OCI-LY7 (cell line): ENCODE data around the gene MYO18A. TPM values are rescaled to one million over a fixed set of nuclear protein-coding genes. Genes with fewer than 3 reads are reported as not detected.

ENCODE experiments used
- BruUV-seq: library from RNA; stranded (reverse); fragments of 400-500 nt; replicated peaks from 2 replicates; lab custom pipeline; 2021; lab: Mats Ljungman, UMichigan
- CTCF ChIA-PET: fragments of 300-600 bp; sonication (Branson Sonifier 250); formaldehyde crosslinking; loops from one replicate; lab custom pipeline; 2022; ENCODE audit warnings: antibody characterized with exemption; ENCODE audit not compliant: unreplicated experiment; lab: Charles Lee
- POLR2A ChIA-PET: fragments of 300-600 bp; sonication (Branson Sonifier 250); formaldehyde crosslinking; loops from one replicate; lab custom pipeline; 2022; ENCODE audit warnings: antibody characterized with exemption; lab: Charles Lee
- DNase-seq: peaks from one replicate; pipeline ENCODE4 v3.0.0-alpha.2; 2015; ENCODE audit warnings: low spot score
- H2AFZ ChIP-seq: fragments of 200-600 bp; sonication (generic), shearing (Covaris generic); 2 replicates; pipeline ENCODE4 v1.6.1; 2014; ENCODE audit warnings: mild to moderate bottlenecking, antibody characterized with exemption, low read length, moderate library complexity
- H3K27ac ChIP-seq: fragments of 200-600 bp; sonication (generic); 2 replicates; pipeline ENCODE4 v1.5.1; 2014; ENCODE audit warnings: mixed run types, low read depth, mild to moderate bottlenecking, moderate library complexity, low read length, inconsistent platforms; ENCODE audit not compliant: poor library complexity, severe bottlenecking
- H3K36me3 ChIP-seq: fragments of 200-600 bp; sonication (generic); 2 replicates; pipeline ENCODE4 v1.6.1; 2014; ENCODE audit warnings: mild to moderate bottlenecking, antibody characterized with exemption, low read length, moderate library complexity, mixed read lengths; ENCODE audit not compliant: insufficient read depth
- H3K4me1 ChIP-seq: fragments of 200-600 bp; sonication (generic); 2 replicates; pipeline ENCODE4 v1.5.1; 2014; ENCODE audit warnings: mild to moderate bottlenecking, low read length; ENCODE audit not compliant: insufficient read depth, poor library complexity, severe bottlenecking
- H3K4me2 ChIP-seq: fragments of 200-600 bp; sonication (generic); 2 replicates; pipeline ENCODE4 v1.6.1; 2014; ENCODE audit warnings: mild to moderate bottlenecking, low read length
- H3K4me3 ChIP-seq: fragments of 200-600 bp; sonication (generic); 2 replicates; pipeline ENCODE4 v1.5.1; 2014; ENCODE audit warnings: mild to moderate bottlenecking, low read depth, low read length; ENCODE audit not compliant: poor library complexity, severe bottlenecking
- H3K79me2 ChIP-seq: fragments of 200-600 bp; sonication (generic); 2 replicates; pipeline ENCODE4 v1.6.1; 2016; ENCODE audit warnings: low read depth, mild to moderate bottlenecking, low read length, moderate library complexity, mixed read lengths; ENCODE audit not compliant: insufficient read depth
- H3K9me2 ChIP-seq: fragments of 200-600 bp; sonication (generic); 2 replicates; pipeline ENCODE4 v1.6.1; 2016; ENCODE audit warnings: mild to moderate bottlenecking, low read length, mixed read lengths; ENCODE audit not compliant: insufficient read depth
- H3K9me3 ChIP-seq: fragments of 200-600 bp; sonication (generic); 2 replicates; pipeline ENCODE4 v1.6.1; 2014; ENCODE audit warnings: mild to moderate bottlenecking, mixed run types, low read length, mixed read lengths
- H4K20me1 ChIP-seq: fragments of 200-600 bp; sonication (generic); 2 replicates; pipeline ENCODE4 v1.6.1; 2014; ENCODE audit warnings: mild to moderate bottlenecking, antibody characterized with exemption, low read length, moderate library complexity, mixed read lengths; ENCODE audit not compliant: insufficient read depth
- EZH2phosphoT487 ChIP-seq: fragments of 200-600 bp; sonication (generic); IDR thresholded peaks from 2 replicates; pipeline ENCODE4 v1.6.1; 2018; ENCODE audit warnings: low read depth, borderline replicate concordance, mild to moderate bottlenecking, mixed run types, antibody characterized with exemption, low read length, moderate library complexity, mixed read lengths
- intact Hi-C: fragments of 100-400 bp; cut with micrococcal nuclease; formaldehyde crosslinking; loops from one replicate; pipeline ENCODE4 v1.10.0; 2022; ENCODE audit not compliant: unreplicated experiment
- total RNA-seq, 2 experiments: library from RNA; depleted of rRNA in 1 of 2; stranded (reverse); fragments of >200 nt in 1 of 2; shearing (Covaris generic) in 1 of 2; gene quantifications; 2 replicates each; pipeline ENCODE4 v1.2.3, GENCODE V29; 2014 to 2022
- TF ChIP-seq, protein P1 (sequence below): fragments of 200-600 bp; sonication (generic); conservative IDR thresholded peaks from 2 replicates; pipeline ENCODE4 v1.5.1; 2014; ENCODE audit warnings: mild to moderate bottlenecking, antibody characterized with exemption, low read length, moderate library complexity, mixed read lengths

The MYO18A gene
- total RNA-seq, 2 experiments from 2014 or later: 124 to 128 TPM

DNA sequence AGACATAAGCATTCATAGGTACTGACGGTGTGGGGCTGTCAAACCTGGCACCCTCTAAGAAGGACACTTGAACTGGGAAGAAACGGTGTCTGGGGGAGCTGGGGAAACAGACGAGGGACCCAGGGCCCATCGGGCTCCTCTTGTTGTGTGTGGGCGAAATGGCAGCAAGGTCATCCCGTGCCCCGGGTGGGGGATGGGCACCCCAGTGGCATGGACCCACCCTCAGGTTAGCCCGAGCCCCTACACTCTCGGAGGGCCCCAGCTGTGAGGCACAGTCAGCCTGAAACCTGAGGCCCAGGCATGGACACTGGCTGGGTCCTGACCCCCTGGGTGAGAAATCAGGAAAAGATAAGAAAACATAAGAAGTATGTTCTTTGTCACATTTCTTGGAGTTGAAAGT is 57.1 kb downstream of the MYO18A start:
- Histone ChIP-seq H3K36me3 (peaks cover 57% of the 10 kb centered on the region), H2AFZ (no peak overlapping the region), H3K9me3 (no peaks in the 10 kb centered on the region), H3K4me1 (no peaks in the 10 kb centered on the region), H3K4me3 (no peak overlapping the region), H3K27ac (no peak overlapping the region), H3K4me2 (no peak overlapping the region), H3K79me2 (no peaks in the 10 kb centered on the region), H4K20me1 (no peaks in the 10 kb centered on the region), H3K9me2 (no peaks in the 10 kb centered on the region)
- intact Hi-C loops: no loop called here
- DNase-seq: no peak
- BruUV-seq: no TSS peak
- ChIA-PET POLR2A (interaction anchor here (0.9 kb wide), 1 partner anchor 11 kb away, joined by 3 read pairs; no protein-coding TSS in a partner anchor), CTCF (no interaction called here)
- no peak for TF ChIP-seq EZH2phosphoT487
- TF ChIP-seq, protein P1, sequence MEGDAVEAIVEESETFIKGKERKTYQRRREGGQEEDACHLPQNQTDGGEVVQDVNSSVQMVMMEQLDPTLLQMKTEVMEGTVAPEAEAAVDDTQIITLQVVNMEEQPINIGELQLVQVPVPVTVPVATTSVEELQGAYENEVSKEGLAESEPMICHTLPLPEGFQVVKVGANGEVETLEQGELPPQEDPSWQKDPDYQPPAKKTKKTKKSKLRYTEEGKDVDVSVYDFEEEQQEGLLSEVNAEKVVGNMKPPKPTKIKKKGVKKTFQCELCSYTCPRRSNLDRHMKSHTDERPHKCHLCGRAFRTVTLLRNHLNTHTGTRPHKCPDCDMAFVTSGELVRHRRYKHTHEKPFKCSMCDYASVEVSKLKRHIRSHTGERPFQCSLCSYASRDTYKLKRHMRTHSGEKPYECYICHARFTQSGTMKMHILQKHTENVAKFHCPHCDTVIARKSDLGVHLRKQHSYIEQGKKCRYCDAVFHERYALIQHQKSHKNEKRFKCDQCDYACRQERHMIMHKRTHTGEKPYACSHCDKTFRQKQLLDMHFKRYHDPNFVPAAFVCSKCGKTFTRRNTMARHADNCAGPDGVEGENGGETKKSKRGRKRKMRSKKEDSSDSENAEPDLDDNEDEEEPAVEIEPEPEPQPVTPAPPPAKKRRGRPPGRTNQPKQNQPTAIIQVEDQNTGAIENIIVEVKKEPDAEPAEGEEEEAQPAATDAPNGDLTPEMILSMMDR: no peak

DNA sequence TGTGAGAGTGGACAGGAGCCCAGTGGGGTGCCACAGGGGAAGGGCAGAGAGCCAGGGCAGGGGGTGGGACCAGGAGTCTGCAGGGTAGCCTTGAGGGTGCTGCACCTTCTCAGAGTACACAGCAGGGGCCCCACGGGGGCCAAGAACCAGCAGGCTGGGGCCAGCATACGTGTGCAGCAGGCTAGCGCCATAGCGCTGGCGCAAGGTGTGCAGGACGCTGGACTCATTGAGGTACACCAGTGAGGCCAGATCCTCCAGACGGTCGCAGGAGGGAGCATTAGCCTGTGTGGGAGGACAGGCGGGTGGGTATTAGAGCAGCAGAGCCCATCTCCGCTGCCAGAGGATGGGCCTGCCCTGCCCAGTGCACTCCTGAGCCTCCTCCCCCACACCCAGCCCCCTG is 58.8 kb downstream of the MYO18A start:
- no peak for DNase-seq
- H4K20me1 ChIP-seq: no peaks in the 10 kb centered on the region

DNA sequence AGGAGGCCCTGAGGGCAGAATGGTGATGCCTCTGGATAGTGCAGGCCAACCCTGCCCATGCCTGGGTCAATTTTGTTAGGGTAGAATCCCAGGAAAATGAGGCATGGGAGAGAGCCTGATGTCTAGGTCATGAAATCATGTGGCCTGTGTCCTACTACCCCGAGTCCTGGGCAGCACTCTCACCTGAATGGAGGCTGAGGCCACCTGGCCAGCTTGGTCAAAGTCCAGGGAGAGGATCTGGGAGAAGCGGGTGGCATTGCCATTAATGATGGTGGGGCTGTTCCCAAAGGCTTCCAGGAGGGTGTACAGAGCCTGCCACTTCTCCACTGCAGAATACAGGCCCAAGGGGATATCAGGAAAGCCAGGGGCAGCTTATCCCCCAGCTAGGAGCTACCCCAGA is 59.8 kb downstream of the MYO18A start:
- Histone ChIP-seq H3K4me3 (no peak overlapping the region), H4K20me1 (no peaks in the 10 kb centered on the region), H3K9me2 (no peaks in the 10 kb centered on the region), H3K36me3 (peaks cover 52% of the 10 kb centered on the region), H3K4me2 (no peak overlapping the region), H3K27ac (no peak overlapping the region), H2AFZ (no peak overlapping the region), H3K4me1 (no peaks in the 10 kb centered on the region), H3K79me2 (no peaks in the 10 kb centered on the region), H3K9me3 (no peaks in the 10 kb centered on the region)
- BruUV-seq: no TSS peak
- ChIA-PET POLR2A (interaction anchor here (0.6 kb wide), 1 partner anchor 142 kb away, joined by 3 read pairs; no protein-coding TSS in a partner anchor), CTCF (no interaction called here)
- intact Hi-C loops: no loop called here
- no peak for DNase-seq
- TF ChIP-seq, protein P1: no peak
- TF ChIP-seq EZH2phosphoT487: no peak

More for the DNA sequence above, 58.8 kb downstream of the MYO18A start:
- CTCF ChIA-PET: no interaction called here
- no peaks in the 10 kb centered on the region for H3K9me3 ChIP-seq
- no peaks in the 10 kb centered on the region for H3K4me1 ChIP-seq
- intact Hi-C loops: no loop called here
- POLR2A ChIA-PET: interaction anchor here (0.6 kb wide), 2 partner anchors 256 to 479 kb away, joined by 3 read pairs; no protein-coding TSS in a partner anchor
- BruUV-seq: TSS peak; percentile 32
- H3K27ac ChIP-seq: no peak overlapping the region
- no peaks in the 10 kb centered on the region for H3K9me2 ChIP-seq
- no peak overlapping the region for H3K4me2 ChIP-seq
- no peak overlapping the region for H3K4me3 ChIP-seq
- no peaks in the 10 kb centered on the region for H3K79me2 ChIP-seq
- H2AFZ ChIP-seq: no peak overlapping the region
- TF ChIP-seq, protein P1: no peak
- no peak for TF ChIP-seq EZH2phosphoT487
- H3K36me3 ChIP-seq: peaks cover 45% of the 10 kb centered on the region
